CD4-positive, alpha-beta T cell treated with Interleukin-17A for 1 hour (primary cell): Measurements from ENCODE around the gene TSC22D2.

Experiments
- DNase-seq: peaks from one replicate; pipeline ENCODE4 v3.0.0-alpha.2; 2020

Gene TSC22D2

GRCh38 chr3:150385296-150386242, 22.5 kb upstream of the TSC22D2 start:
- DNase-seq = peak; percentile 43

DNA sequence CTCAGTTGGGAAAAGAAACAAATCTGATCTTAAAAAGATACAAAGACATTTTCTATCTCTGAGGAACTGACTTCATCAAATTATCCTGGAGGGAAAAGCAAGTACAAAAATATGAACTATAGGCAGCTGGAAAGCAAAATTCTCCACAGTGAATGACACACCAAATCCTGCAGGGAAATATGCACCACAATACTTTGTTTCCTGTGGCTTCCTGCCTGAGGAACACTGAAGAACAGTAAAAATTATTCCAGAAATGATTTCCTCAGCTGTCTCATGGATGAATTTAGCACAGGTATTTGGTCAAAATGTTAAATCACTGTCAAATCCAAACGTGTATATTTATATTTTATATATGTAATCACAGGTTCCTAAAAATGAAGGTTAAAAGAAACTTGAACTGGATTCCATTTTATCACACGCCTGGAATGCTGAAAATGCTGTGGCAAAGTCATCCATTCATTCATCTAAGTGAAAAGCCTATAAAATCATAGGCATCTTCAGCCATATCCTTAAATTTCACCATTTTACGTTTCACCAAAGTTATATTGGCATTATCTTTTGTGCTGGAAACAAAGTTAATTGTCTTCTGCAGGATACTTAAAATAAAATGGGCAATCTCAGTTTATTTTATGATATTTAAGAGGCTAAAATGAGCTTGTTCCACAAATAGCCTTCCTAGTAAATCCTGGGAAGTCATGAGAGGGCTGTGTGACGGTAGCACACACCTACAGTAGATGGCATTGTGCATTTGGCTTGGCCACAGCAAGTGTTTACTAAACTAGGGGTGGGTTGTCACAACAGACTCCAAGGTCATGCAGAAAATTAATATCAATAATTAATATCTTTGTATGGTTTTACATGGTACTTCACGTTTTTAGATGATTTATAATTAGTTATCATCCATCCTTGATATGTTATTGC, 19.3 kb upstream of the TSC22D2 start:
- DNase-seq = no peak

GRCh38 chr3:150390087-150390486, 18.0 kb upstream of the TSC22D2 start:
- DNase-seq = no peak

- DNase-seq = no peak
Observed at GRCh38 chr3:150391161-150391560, 16.9 kb upstream of the TSC22D2 start.

GRCh38 chr3:150393745-150394144, 14.4 kb upstream of the TSC22D2 start:
- DNase-seq = no peak

- DNase-seq = no peak
Observed at GRCh38 chr3:150394606-150395005, 13.5 kb upstream of the TSC22D2 start.

- DNase-seq = no peak
Observed at GRCh38 chr3:150396491-150396890, 11.6 kb upstream of the TSC22D2 start.

GRCh38 chr3:150396956-150397550, 11.0 kb upstream of the TSC22D2 start:
- DNase-seq = no peak

- DNase-seq = no peak
Observed at GRCh38 chr3:150399060-150399459, 9.0 kb upstream of the TSC22D2 start.

- DNase-seq = no peak
Observed at GRCh38 chr3:150401285-150401684, 6.8 kb upstream of the TSC22D2 start.

DNA sequence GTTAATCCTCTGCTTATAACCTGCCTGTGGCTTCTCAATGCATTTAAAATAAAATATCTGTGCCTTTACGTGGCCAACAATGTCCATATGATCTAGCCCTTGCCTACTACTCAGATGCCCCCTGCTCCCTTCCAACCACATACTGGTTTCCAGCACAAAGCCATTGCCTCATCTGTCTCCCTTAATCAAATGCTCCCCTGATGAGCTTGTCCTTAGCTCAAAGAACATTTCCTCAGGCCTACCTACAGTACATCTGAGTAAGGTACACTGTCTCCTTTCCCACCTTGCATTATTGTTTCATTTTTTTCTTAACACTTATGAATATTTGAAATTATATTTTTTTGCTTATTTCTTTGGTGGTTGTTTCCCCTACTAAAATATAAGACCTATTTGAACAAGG, 5.9 kb upstream of the TSC22D2 start:
- DNase-seq = no peak

- no peak for DNase-seq
Observed at GRCh38 chr3:150404023-150404422, 4.1 kb upstream of the TSC22D2 start.

DNA sequence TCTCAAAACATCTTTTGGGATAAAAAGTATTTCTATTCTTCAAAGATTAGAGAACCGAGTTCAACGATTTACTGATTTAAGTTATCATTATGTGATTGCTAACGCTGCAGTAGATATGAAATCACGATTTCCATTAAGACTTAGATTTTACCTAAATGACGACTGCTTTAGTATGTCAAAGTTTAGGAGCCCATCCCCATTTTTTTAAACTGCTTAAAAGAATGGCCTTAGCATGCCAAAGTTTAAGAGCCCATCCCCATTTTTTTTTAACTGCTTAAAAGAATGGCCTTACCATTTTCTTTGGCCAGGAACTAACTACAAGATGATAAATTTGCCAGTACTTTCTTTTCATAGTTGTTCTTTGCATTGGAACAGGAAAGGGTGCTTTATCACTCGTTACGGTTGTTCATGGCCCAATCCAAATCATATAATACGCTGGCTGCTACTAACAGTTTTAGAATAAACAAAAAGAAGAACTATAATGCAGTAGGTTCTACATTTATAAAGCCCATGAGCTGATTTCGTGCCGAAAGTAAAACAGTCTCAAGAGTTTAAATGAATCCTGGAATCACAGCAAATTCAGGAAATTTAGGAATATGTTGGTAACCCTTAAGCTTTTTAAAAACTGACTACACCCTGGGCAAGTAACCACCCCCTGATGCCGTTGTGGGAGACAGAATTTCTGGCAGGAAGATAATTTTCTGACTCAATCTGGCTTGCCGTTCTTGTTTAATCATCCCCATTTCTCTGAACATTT, 869 bp upstream of the TSC22D2 start:
- DNase-seq = no peak

DNA sequence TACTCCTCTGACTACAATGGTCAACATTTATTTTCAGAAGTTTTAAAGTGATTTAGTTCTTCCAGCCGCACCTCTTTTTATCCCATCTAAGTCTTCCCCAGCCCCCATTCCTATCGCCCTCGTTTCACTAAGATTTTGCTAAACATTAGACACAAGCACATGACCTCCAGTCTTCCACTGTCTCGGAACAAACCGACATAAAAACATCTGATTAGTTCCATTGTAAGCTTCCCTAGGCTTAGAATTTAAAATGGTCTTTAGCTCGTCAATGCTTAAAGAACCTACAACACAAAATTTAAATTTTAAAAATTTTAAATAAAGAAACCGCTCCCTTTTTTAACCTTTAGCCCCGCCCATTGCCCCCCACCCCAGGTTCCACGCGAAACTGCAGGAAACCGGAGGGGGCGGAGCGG, 284 bp upstream of the TSC22D2 start:
- no peak for DNase-seq

- no peak for DNase-seq
Observed at GRCh38 chr3:150409125-150409511, 1.0 kb downstream of the TSC22D2 start.

DNA sequence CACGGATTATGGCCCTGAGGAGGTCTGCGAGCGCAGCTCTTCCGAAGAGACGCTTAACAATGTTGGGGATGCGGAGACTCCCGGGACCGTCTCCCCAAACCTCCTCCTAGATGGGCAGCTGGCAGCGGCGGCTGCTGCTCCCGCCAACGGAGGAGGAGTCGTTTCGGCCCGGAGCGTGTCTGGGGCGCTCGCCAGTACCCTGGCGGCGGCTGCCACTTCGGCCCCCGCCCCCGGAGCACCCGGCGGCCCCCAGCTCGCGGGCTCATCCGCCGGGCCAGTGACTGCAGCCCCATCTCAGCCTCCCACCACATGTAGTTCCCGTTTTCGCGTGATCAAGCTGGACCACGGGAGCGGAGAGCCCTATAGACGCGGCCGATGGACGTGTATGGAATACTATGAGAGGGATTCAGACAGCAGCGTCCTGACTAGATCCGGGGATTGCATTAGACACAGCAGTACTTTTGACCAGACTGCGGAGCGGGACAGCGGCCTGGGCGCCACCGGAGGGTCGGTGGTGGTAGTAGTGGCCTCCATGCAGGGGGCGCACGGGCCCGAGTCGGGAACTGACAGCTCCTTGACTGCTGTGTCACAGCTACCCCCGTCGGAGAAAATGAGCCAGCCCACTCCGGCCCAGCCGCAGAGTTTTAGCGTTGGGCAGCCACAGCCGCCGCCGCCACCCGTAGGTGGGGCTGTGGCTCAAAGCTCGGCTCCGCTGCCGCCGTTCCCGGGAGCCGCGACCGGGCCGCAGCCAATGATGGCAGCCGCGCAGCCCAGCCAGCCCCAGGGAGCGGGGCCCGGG, 1.6 kb downstream of the TSC22D2 start:
- DNase-seq = peak; percentile 73

- DNase-seq = peak; percentile 32
Observed at GRCh38 chr3:150410311-150411105, 2.4 kb downstream of the TSC22D2 start.

GRCh38 chr3:150411106-150411460, 3.0 kb downstream of the TSC22D2 start:
- DNase-seq = no peak

DNA sequence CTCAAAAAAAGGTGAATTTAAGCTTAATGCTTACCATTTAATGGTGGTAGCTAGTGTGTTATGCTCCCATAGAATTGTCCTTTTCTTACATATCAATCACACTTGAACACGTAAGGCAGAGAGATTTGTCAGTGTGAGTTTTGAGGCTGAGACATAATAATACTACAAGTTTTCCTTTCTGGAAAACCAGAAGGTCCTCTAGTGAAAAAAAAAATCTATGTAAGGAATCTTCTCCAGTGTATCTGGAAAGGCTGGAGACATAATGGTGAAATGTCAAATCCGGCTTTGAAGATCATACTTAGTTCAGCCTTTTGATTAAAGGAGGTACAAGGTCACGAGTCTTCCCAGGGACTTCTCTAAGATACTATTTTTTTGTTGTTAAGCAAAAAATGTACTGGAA, 3.4 kb downstream of the TSC22D2 start:
- no peak for DNase-seq

DNA sequence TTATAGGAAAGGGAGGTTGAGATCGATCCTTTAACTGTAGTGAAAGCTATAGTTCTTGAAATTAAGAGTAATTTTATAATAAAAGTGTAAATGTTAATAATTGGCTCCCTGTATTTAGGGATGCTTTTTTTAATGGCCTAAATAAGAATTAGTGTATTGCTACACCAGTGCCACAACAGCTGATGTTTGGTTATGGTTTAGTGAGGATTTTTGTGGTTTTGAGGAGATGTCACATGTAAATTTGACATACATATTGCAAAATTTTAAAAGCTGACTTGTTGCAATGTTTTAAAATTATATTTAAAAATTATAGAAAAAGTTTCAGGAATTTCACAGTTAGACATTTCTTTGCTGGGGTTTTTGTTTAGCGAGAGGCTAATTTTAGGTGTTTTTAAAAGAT, 3.9 kb downstream of the TSC22D2 start:
- DNase-seq = no peak
